Erythroblast (primary cell): Measurements from ENCODE around the gene NRGN.

Experiments used
- GATA1 ChIP-seq: IDR thresholded peaks from 2 replicates; pipeline ENCODE4 v1.6.1; 2011; ENCODE audit warnings: low read depth, mild to moderate bottlenecking, control low read depth, low read length, moderate library complexity
- POLR2A ChIP-seq: IDR thresholded peaks from 2 replicates; pipeline ENCODE4 v1.6.1; 2011; ENCODE audit warnings: mild to moderate bottlenecking, low read length

- TF ChIP-seq POLR2A = no peak
- no peak for TF ChIP-seq GATA1
Measured at GRCh38 chr11:124756753-124757227, 17.0 kb downstream of the NRGN start.
